DND-41 (cell line): ENCODE measurements around the gene C12orf57.
A peak's percentile ranks its signal among the peaks of the same experiment; 100 is the strongest.

Experiments
- ATAC-seq: fragments of 200-7000 bp; cut with Tn5 transposase; 3 replicates; pipeline ENCODE4 v1.9.1; 2021; ENCODE audit warnings: low read depth; ENCODE audit not compliant: insufficient read depth
- DNase-seq: peaks from one replicate; pipeline ENCODE4 v3.0.0-alpha.2; 2020
- H2AFZ ChIP-seq: 2 replicates; pipeline ENCODE4 v1.6.0; 2012; ENCODE audit warnings: low read depth, low read length
- H3K27ac ChIP-seq: 2 replicates; pipeline ENCODE4 v1.5.1; 2012; ENCODE audit warnings: low read length, inconsistent platforms
- H3K27me3 ChIP-seq: fragments of 200-600 bp; sonication (generic); 2 replicates; pipeline ENCODE4 v1.6.0; 2012; ENCODE audit warnings: low read length, mild to moderate bottlenecking, inconsistent platforms; ENCODE audit not compliant: insufficient read depth, poor library complexity
- H3K36me3 ChIP-seq: 2 replicates; pipeline ENCODE4 v1.5.1; 2012; ENCODE audit warnings: low read length, inconsistent platforms; ENCODE audit not compliant: insufficient read depth
- H3K4me1 ChIP-seq: 2 replicates; pipeline ENCODE4 v1.5.1; 2012; ENCODE audit warnings: mild to moderate bottlenecking, low read length; ENCODE audit not compliant: insufficient read depth
- H3K4me2 ChIP-seq: 2 replicates; pipeline ENCODE4 v1.6.0; 2012; ENCODE audit warnings: mild to moderate bottlenecking, moderate library complexity, low read length, inconsistent platforms; ENCODE audit not compliant: insufficient read depth
- H3K4me3 ChIP-seq, 2 experiments: fragments of 200-600 bp in 1 of 2; shearing (Covaris generic) in 1 of 2; 2 replicates each; pipeline ENCODE4 v1.5.1; 2012 to 2016; ENCODE audit warnings: inconsistent platforms in 2 of 2, low read length in 2 of 2, mild to moderate bottlenecking in 2 of 2, low read depth in 1 of 2, moderate library complexity in 1 of 2
- H3K79me2 ChIP-seq: 2 replicates; pipeline ENCODE4 v1.6.0; 2012; ENCODE audit warnings: low read length, inconsistent platforms; ENCODE audit not compliant: insufficient read depth
- H3K9ac ChIP-seq: 2 replicates; pipeline ENCODE4 v1.6.0; 2012; ENCODE audit warnings: low read depth, mild to moderate bottlenecking, inconsistent platforms, low read length, moderate library complexity
- H3K9me3 ChIP-seq: 2 replicates; pipeline ENCODE4 v1.5.1; 2012; ENCODE audit warnings: low read length, moderate library complexity, mild to moderate bottlenecking, inconsistent platforms; ENCODE audit not compliant: insufficient read depth, severe bottlenecking
- H4K20me1 ChIP-seq: 2 replicates; pipeline ENCODE4 v1.6.0; 2012; ENCODE audit warnings: low read length; ENCODE audit not compliant: insufficient read depth
- CTCF ChIP-seq: IDR thresholded peaks from 2 replicates; pipeline ENCODE4 v1.5.1; 2012; ENCODE audit warnings: borderline replicate concordance, low read length, moderate library complexity, mild to moderate bottlenecking; ENCODE audit not compliant: poor library complexity, severe bottlenecking; ENCODE audit errors: extremely low read depth
- EZH2 ChIP-seq: IDR thresholded peaks from 3 replicates; pipeline ENCODE4 v1.6.1; 2012; ENCODE audit warnings: borderline replicate concordance, low read depth, mild to moderate bottlenecking, moderate library complexity, low read length, inconsistent platforms; ENCODE audit not compliant: severe bottlenecking

The C12orf57 gene

GRCh38 chr12:6899427-6899826 is 44.4 kb upstream of the C12orf57 start:
- Histone ChIP-seq H3K79me2 (no peaks in the 10 kb centered on the region), H3K4me1 (peaks cover 8% of the 10 kb centered on the region), H4K20me1 (no peaks in the 10 kb centered on the region), H3K27ac (no peak overlapping the region), H3K4me2 (no peak overlapping the region), H2AFZ (no peak overlapping the region), H3K9ac (no peak overlapping the region), H3K9me3 (no peaks in the 10 kb centered on the region), H3K4me3 (no peak overlapping the region), H3K27me3 (no peaks in the 10 kb centered on the region), H3K36me3 (no peaks in the 10 kb centered on the region)
- DNase-seq, result no peak
- no peak for ATAC-seq
- TF ChIP-seq EZH2, result no peak
- no peak for TF ChIP-seq CTCF

DNA sequence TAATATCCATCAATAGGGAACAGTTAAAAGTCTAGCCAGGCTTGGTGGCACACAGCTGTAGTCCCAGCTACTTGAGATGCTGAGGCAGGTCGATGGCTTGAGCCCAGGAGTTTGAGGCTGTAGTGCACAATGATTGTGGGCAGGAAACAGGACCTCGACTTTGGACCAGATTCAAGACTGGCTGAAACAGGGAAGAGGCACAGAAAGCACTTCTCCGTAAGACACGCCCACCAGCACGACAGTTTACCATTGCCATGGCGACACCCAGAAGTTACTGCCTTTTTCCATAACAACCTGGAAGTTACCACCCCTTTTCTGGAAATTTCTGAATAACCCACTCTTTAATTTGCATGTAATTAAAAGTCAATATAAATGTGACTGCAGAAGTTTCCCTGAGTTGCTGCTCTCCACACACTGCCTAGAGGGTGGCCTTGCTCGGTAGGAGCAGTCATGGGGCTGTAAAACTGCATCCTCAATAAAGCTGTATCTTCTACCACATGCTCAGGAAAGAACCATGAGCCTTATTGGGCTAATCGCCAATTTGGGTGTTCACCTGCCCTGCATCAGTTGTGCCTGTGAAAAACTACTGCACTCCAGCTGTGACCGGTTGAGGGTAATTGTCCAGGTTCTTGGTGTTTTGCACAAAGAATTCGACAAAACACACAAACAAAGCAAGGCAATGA is 43.8 kb upstream of the C12orf57 start:
- Histone ChIP-seq H3K36me3 (no peaks in the 10 kb centered on the region), H3K27me3 (no peaks in the 10 kb centered on the region), H3K4me1 (peaks cover 12% of the 10 kb centered on the region), H3K79me2 (no peaks in the 10 kb centered on the region), H3K27ac (no peak overlapping the region), H3K9me3 (no peaks in the 10 kb centered on the region), H3K4me3 (no peak overlapping the region), H3K4me2 (no peak overlapping the region), H2AFZ (no peak overlapping the region), H4K20me1 (no peaks in the 10 kb centered on the region), H3K9ac (no peak overlapping the region)
- TF ChIP-seq CTCF (no peak), EZH2 (no peak)
- ATAC-seq (no peak), DNase-seq (no peak)

DNA sequence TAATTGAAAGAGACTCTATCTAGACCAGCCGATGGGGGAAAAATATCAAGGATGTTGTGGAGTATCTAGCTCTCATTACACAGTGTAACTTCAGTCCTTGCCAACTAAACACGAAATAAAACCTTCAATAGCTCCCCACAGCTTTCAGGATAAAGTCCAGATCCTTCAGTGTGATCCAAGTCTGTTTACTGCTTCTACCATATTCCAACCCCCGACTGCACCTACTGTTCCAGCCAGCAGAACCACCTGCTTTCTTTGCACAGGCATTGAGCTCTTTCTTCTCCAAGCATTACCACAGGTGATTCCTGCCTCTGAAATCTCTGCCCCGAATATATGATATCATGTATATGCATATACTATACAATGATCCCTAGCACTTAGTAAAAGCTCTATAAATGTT is 41.4 kb upstream of the C12orf57 start:
- Histone ChIP-seq H3K4me3 (no peak overlapping the region), H3K79me2 (no peaks in the 10 kb centered on the region), H2AFZ (no peak overlapping the region), H3K9ac (no peak overlapping the region), H3K36me3 (peaks cover 10% of the 10 kb centered on the region; the same call in 1 of the 2 replicates), H3K4me1 (peaks cover 21% of the 10 kb centered on the region), H3K27ac (no peak overlapping the region), H4K20me1 (no peaks in the 10 kb centered on the region), H3K9me3 (no peaks in the 10 kb centered on the region), H3K27me3 (no peaks in the 10 kb centered on the region), H3K4me2 (no peak overlapping the region)
- no peak for ATAC-seq
- TF ChIP-seq EZH2, result no peak
- TF ChIP-seq CTCF, result no peak
- no peak for DNase-seq

- H3K4me1 ChIP-seq, result peaks cover 21% of the 10 kb centered on the region
- peak overlapping the region; percentile 93 for H2AFZ ChIP-seq
- no peaks in the 10 kb centered on the region for H3K79me2 ChIP-seq
- DNase-seq (no peak), ATAC-seq (no peak)
- H3K4me2 ChIP-seq, result peak overlapping the region; percentile 84
- H3K36me3 ChIP-seq, result peaks cover 10% of the 10 kb centered on the region; the same call in 1 of the 2 replicates
- peak overlapping the region; percentile 79; the same call in 1 of the 2 replicates for H3K27ac ChIP-seq
- peak overlapping the region; percentile 63; the same call in 1 of the 2 replicates for H3K9ac ChIP-seq
- H3K27me3 ChIP-seq, result no peaks in the 10 kb centered on the region
- H3K9me3 ChIP-seq, result no peaks in the 10 kb centered on the region
- no peak for TF ChIP-seq CTCF
- TF ChIP-seq EZH2, result no peak
- H4K20me1 ChIP-seq, result no peaks in the 10 kb centered on the region
- H3K4me3 ChIP-seq, result peak overlapping the region in 1 of 2 experiments; percentile 74; a peak in 2 of 4 replicates
Observed at GRCh38 chr12:6903722-6904121, 40.1 kb upstream of the C12orf57 start.
